Brain microvascular endothelial cell (primary cell): Measurements from ENCODE around the gene WDR93.
A peak's percentile ranks its signal among the peaks of the same experiment; 100 is the strongest.

Experiments
- DNase-seq: peaks from one replicate; pipeline ENCODE4 v3.0.0-alpha.2; 2020
- H3K27ac ChIP-seq: fragments of 250-450 bp; sonication (Bioruptor Pico); 2 replicates; pipeline ENCODE4 v1.5.1; 2020; ENCODE audit warnings: mild to moderate bottlenecking, moderate library complexity
- H3K27me3 ChIP-seq: fragments of 250-450 bp; sonication (Bioruptor Pico); replicated peaks from 2 replicates; pipeline ENCODE4 v1.5.1; 2020; ENCODE audit warnings: mild to moderate bottlenecking
- H3K36me3 ChIP-seq: fragments of 250-450 bp; sonication (Bioruptor Pico); replicated peaks from 2 replicates; pipeline ENCODE4 v1.5.1; 2020; ENCODE audit warnings: mild to moderate bottlenecking
- H3K4me3 ChIP-seq: 2 replicates; pipeline ENCODE4 v1.5.1; 2011; ENCODE audit warnings: low read depth, mild to moderate bottlenecking, control low read depth, low read length, moderate library complexity
- CTCF ChIP-seq: IDR thresholded peaks from 2 replicates; pipeline ENCODE4 v1.5.1; 2011; ENCODE audit warnings: low read depth, mild to moderate bottlenecking, moderate library complexity, low read length, control low read depth, inconsistent platforms; ENCODE audit errors: missing control alignments
- in situ Hi-C: cut with HindIII; loops from 2 replicates; pipeline ENCODE4 v1.10.0; 2017; ENCODE audit warnings: low sequenced_read_pairs, low pct_ligation_motif_present

Gene WDR93

GRCh38 chr15:89647191-89647851 is 43.3 kb upstream of the WDR93 start:
- H3K36me3 ChIP-seq = peaks cover 8% of the 10 kb centered on the region
- in situ Hi-C loops = no loop called here
- no peaks in the 10 kb centered on the region for H3K27me3 ChIP-seq
- no peak overlapping the region for H3K4me3 ChIP-seq
- TF ChIP-seq CTCF = peak; percentile 96
- H3K27ac ChIP-seq = no peak overlapping the region
- DNase-seq = peak; percentile 56

GRCh38 chr15:89648106-89649012 is 42.3 kb upstream of the WDR93 start:
- Histone ChIP-seq H3K36me3 (peaks cover 11% of the 10 kb centered on the region), H3K27ac (no peak overlapping the region), H3K27me3 (no peaks in the 10 kb centered on the region), H3K4me3 (no peak overlapping the region)
- DNase-seq = no peak
- in situ Hi-C loops = no loop called here
- TF ChIP-seq CTCF = no peak

- Histone ChIP-seq H3K27ac (no peak overlapping the region), H3K4me3 (no peak overlapping the region), H3K36me3 (peaks cover 11% of the 10 kb centered on the region), H3K27me3 (no peaks in the 10 kb centered on the region)
- TF ChIP-seq CTCF = no peak
- in situ Hi-C loops = no loop called here
- DNase-seq = no peak
These were observed 41.5 kb upstream of the WDR93 start for GRCh38 chr15:89649013-89649625.

- TF ChIP-seq CTCF = no peak
- no peak for DNase-seq
- in situ Hi-C loops = no loop called here
These were observed 40.9 kb upstream of the WDR93 start for GRCh38 chr15:89649716-89650115.

GRCh38 chr15:89652131-89652530 is 38.5 kb upstream of the WDR93 start:
- peaks cover 8% of the 10 kb centered on the region for H3K36me3 ChIP-seq
- H3K27me3 ChIP-seq = no peaks in the 10 kb centered on the region
- no peak for TF ChIP-seq CTCF
- no peak overlapping the region for H3K4me3 ChIP-seq
- in situ Hi-C loops = no loop called here
- no peak overlapping the region for H3K27ac ChIP-seq
- DNase-seq = no peak

More at GRCh38 chr15:89649716-89650115, 40.9 kb upstream of the WDR93 start:
- peaks cover 11% of the 10 kb centered on the region for H3K36me3 ChIP-seq
- H3K27ac ChIP-seq = no peak overlapping the region
- no peaks in the 10 kb centered on the region for H3K27me3 ChIP-seq
- no peak overlapping the region for H3K4me3 ChIP-seq
